Left lung (tissue), 10 donors: ENCODE measurements around the gene PEAR1. TPM values are rescaled to one million over a fixed set of nuclear protein-coding genes. Genes with fewer than 3 reads are reported as not detected.
A peak's percentile ranks its signal among the peaks of the same experiment; 100 is the strongest.

Experiments
- ATAC-seq: fragments of 200-7000 bp; cut with Tn5 transposase; one replicate; pipeline ENCODE4 v1.9.1; 2020; ENCODE audit warnings: moderate library complexity
- DNase-seq, 4 donors: peaks; one replicate each; pipeline ENCODE4 v3.0.0-alpha.2; 2013 to 2020
- H3K27ac ChIP-seq, 2 donors: fragments of 200-600 bp; sonication (generic) in 1 of 2; one replicate each; pipeline versions ENCODE4 v1.5.0 to v1.8.0; 2020 to 2021
- H3K27me3 ChIP-seq, 2 donors: fragments of 200-600 bp; sonication (generic) in 1 of 2; one replicate each; pipeline versions ENCODE4 v1.5.0 to v1.8.0; 2020 to 2021
- H3K36me3 ChIP-seq, 2 donors: fragments of 200-600 bp; sonication (generic) in 1 of 2; one replicate each; pipeline versions ENCODE4 v1.5.0 to v1.8.0; 2020 to 2021
- H3K4me1 ChIP-seq, 2 donors: fragments of 200-600 bp; one replicate each; pipeline ENCODE4 v1.8.0; 2021
- H3K4me3 ChIP-seq, 2 donors: fragments of 200-600 bp; sonication (generic) in 1 of 2; one replicate each; pipeline versions ENCODE4 v1.5.0 to v1.8.0; 2020 to 2021; ENCODE audit warnings: mild to moderate bottlenecking in 1 of 2
- H3K9me3 ChIP-seq, 2 donors: fragments of 200-600 bp; sonication (generic) in 1 of 2; one replicate each; pipeline versions ENCODE4 v1.5.0 to v1.8.0; 2020 to 2021
- intact Hi-C, 2 donors: fragments of 100-400 bp; cut with DNase I; formaldehyde crosslinking; loops; one replicate each; pipeline versions ENCODE4 v1.11.2 to v1.14.2; 2022
- polyA plus RNA-seq, 6 donors: library from polyadenylated mRNA; unstranded; fragments of 120-200 nt; gene quantifications; one replicate each; pipeline ENCODE4 v1.2.1, GENCODE V29; 2013; ENCODE audit not compliant: insufficient read length in 6 of 6
- total RNA-seq, 2 donors: library from RNA; stranded (reverse); fragmentation: NEBNext Ultra II Directional; extraction: Animal tissue kit (Norgen Biotek cat#: 25700); gene quantifications; one replicate each; pipeline ENCODE4 v1.2.1, GENCODE V29; 2021
- TF ChIP-seq, protein P1 (sequence below), 2 donors: fragments of 200-600 bp; sonication (generic) in 1 of 2; IDR thresholded peaks; one replicate each; pipeline versions ENCODE4 v1.5.0 to v1.8.0; 2021; ENCODE audit warnings: antibody characterized with exemption in 2 of 2
- donor health status: DM: no; HTN: yes; CAD: no.
- donor health status: DM: no; HTN: no; CAD: no.

PEAR1 gene
- total and polyA plus RNA-seq, 8 donors, result 10.6 to 30.1 (median 28.3) TPM

- TF ChIP-seq, protein P1, sequence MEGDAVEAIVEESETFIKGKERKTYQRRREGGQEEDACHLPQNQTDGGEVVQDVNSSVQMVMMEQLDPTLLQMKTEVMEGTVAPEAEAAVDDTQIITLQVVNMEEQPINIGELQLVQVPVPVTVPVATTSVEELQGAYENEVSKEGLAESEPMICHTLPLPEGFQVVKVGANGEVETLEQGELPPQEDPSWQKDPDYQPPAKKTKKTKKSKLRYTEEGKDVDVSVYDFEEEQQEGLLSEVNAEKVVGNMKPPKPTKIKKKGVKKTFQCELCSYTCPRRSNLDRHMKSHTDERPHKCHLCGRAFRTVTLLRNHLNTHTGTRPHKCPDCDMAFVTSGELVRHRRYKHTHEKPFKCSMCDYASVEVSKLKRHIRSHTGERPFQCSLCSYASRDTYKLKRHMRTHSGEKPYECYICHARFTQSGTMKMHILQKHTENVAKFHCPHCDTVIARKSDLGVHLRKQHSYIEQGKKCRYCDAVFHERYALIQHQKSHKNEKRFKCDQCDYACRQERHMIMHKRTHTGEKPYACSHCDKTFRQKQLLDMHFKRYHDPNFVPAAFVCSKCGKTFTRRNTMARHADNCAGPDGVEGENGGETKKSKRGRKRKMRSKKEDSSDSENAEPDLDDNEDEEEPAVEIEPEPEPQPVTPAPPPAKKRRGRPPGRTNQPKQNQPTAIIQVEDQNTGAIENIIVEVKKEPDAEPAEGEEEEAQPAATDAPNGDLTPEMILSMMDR (IDR thresholded peaks at IDR 0.05), result no peak
- no peak overlapping the region for H3K4me3 ChIP-seq
- H3K36me3 ChIP-seq, result peaks cover 0 to 15% of the 10 kb centered on the region in 2 donors
- H3K27ac ChIP-seq, result no peak overlapping the region
- no peaks in the 10 kb centered on the region for H3K9me3 ChIP-seq
- DNase-seq, result no peak
- intact Hi-C loops, result no loop called here
- ATAC-seq, result no peak
- peaks cover 4 to 11% of the 10 kb centered on the region in 2 donors for H3K4me1 ChIP-seq
- peaks cover 0 to 28% of the 10 kb centered on the region in 2 donors for H3K27me3 ChIP-seq
Measured at GRCh38 chr1:156911577-156912298, 18.2 kb downstream of the PEAR1 start.

GRCh38 chr1:156912310-156912709 is 18.8 kb downstream of the PEAR1 start:
- Histone ChIP-seq H3K4me1 (peaks cover 0 to 7% of the 10 kb centered on the region in 2 donors), H3K36me3 (peaks cover 0 to 15% of the 10 kb centered on the region in 2 donors), H3K27me3 (peaks cover 0 to 28% of the 10 kb centered on the region in 2 donors), H3K27ac (no peak overlapping the region), H3K4me3 (no peak overlapping the region), H3K9me3 (no peaks in the 10 kb centered on the region)
- intact Hi-C loops, result no loop called here
- ATAC-seq (no peak), DNase-seq (peak in 1 of 4 donors; percentile 21)
- TF ChIP-seq, protein P1 (IDR thresholded peaks at IDR 0.05), result no peak

DNA sequence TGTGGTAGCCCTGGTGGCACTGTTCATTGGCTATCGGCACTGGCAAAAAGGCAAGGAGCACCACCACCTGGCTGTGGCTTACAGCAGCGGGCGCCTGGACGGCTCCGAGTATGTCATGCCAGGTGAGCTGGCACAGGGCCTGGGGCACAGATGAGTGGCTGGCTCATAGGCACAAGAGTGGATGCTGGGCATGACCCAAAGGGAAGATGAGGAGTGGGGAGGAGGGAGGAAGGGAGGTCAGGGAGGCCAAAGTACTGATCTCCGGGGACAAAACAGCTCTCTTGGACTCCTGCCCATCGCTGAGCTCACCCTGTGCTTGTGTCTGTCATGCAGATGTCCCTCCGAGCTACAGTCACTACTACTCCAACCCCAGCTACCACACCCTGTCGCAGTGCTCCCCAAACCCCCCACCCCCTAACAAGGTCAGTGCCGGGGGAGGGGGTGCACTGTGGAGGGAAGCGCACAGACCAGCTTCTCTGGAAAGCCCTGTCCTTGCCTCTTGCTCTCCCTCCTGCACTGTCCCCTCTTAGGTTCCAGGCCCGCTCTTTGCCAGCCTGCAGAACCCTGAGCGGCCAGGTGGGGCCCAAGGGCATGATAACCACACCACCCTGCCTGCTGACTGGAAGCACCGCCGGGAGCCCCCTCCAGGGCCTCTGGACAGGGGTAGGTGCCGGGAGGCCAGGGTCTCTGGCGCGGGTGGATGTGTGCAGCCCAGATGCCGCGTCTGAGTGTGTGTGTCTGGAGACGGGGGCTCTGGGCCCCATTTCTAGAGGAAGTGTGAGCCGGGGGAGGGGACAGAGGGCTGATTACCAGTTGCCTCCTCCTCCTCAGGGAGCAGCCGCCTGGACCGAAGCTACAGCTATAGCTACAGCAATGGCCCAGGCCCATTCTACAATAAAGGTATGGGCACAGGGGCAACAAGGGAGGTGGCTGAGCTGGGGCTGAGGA is 19.6 kb downstream of the PEAR1 start:
- H3K27me3 ChIP-seq, result peaks cover 0 to 22% of the 10 kb centered on the region in 2 donors
- DNase-seq, result peak in 2 of 4 donors; percentile 68 to 85
- no peak overlapping the region for H3K27ac ChIP-seq
- no peaks in the 10 kb centered on the region for H3K9me3 ChIP-seq
- intact Hi-C loops, result no loop called here
- H3K4me1 ChIP-seq, result no peaks in the 10 kb centered on the region
- TF ChIP-seq, protein P1 (IDR thresholded peaks at IDR 0.05), result no peak
- H3K36me3 ChIP-seq, result peaks cover 0 to 15% of the 10 kb centered on the region in 2 donors
- peak; percentile 78 for ATAC-seq
- no peak overlapping the region for H3K4me3 ChIP-seq

- intact Hi-C loops, result no loop called here
- ATAC-seq, result no peak
- TF ChIP-seq, protein P1 (IDR thresholded peaks at IDR 0.05), result no peak
- no peak overlapping the region for H3K27ac ChIP-seq
- no peak for DNase-seq
- H3K36me3 ChIP-seq, result peaks cover 0 to 15% of the 10 kb centered on the region in 2 donors
- H3K4me1 ChIP-seq, result no peaks in the 10 kb centered on the region
- no peaks in the 10 kb centered on the region for H3K9me3 ChIP-seq
- H3K27me3 ChIP-seq, result peaks cover 0 to 22% of the 10 kb centered on the region in 2 donors
- no peak overlapping the region for H3K4me3 ChIP-seq
Measured at GRCh38 chr1:156913809-156914387, 20.4 kb downstream of the PEAR1 start.
